ENCODE results near the gene DDB1. TPM values are rescaled to one million over a fixed set of nuclear protein-coding genes. Genes with fewer than 3 reads are reported as not detected.

Gene DDB1
- total RNA-seq, 1 experiment from 2014 or later: 284 TPM

DNA sequence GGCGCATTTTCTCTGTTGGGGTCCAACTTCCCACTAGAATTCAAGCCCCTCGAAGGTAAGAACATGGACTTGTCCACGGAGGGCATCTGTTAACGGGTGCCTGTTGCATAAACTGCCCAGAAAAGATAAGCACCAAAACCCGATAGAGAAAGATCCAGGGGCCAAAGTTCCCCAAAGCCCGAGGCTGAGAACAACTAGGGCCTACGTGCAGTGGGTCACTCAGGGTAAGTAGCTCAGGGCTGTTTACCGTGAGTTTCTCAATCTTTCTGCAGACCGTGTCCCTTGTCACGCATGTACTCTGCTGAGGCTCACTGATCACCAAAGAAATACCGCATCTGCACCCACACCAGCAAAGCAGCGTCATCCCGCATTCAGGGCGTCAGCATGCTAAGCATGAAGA, 67.5 kb downstream of the DDB1 start:
- TF ChIP-seq CTCF (IDR thresholded peaks at IDR 0.05; ENCODE audit: insufficient read depth in 1 of 2, low read depth in 1 of 2, low read length in 1 of 2, severe bottlenecking in 1 of 2, unreplicated experiment in 1 of 2): no peak
- POLR2A ChIA-PET: no interaction called here
- no TSS peak for BruUV-seq (replicated peaks)
- Mint-ChIP-seq H3K4me1 (ENCODE audit: low read depth, unreplicated experiment) (no peaks in the 10 kb centered on the region), H3K27me3 (ENCODE audit: insufficient read depth, unreplicated experiment) (no peaks in the 10 kb centered on the region), H3K36me3 (ENCODE audit: insufficient read depth, unreplicated experiment) (no peaks in the 10 kb centered on the region), H3K27ac (ENCODE audit: unreplicated experiment) (no peak overlapping the region), H3K4me3 (ENCODE audit: unreplicated experiment) (no peak overlapping the region), H3K9me3 (ENCODE audit: unreplicated experiment) (no peaks in the 10 kb centered on the region)
- peaks cover 5% of the 10 kb centered on the region for H3K4me1 ChIP-seq
- H3K9me3 ChIP-seq: no peaks in the 10 kb centered on the region
- no peak for DNase-seq
- H3K4me3 ChIP-seq (ENCODE audit: low read depth, low read length): no peak overlapping the region
- H3K27me3 ChIP-seq (replicated peaks; ENCODE audit: control insufficient read depth, insufficient read depth, low read length): no peaks in the 10 kb centered on the region
- intact Hi-C loops (cut with micrococcal nuclease; ENCODE audit: unreplicated experiment): no loop called here
- H3K36me3 ChIP-seq (ENCODE audit: control insufficient read depth, insufficient read depth, low read length): peaks cover 2% of the 10 kb centered on the region
- CTCF ChIA-PET: no interaction called here

DNA sequence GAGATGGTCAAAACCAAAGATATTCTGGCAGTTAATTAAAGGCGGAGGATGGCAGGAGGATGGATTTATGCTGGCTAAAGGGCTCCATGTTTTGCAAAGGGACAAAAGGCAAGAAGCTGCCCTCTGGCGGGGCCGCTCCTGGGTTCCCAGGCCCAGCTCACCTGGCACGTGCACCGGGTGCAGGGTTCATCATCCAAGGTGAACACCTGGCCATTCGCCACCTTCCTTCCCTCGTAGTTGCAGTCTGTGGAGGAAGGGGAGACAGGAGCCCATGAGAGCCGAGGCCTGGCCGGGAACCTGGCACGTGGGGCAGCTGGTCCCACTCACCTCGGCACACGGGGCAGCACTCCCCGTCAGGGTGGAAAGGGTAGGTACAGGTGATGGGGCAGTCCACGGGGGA, 68.1 kb downstream of the DDB1 start:
- Histone ChIP-seq H3K9me3 (no peaks in the 10 kb centered on the region), H3K4me1 (peaks cover 5% of the 10 kb centered on the region), H3K4me3 (ENCODE audit: low read depth, low read length) (no peak overlapping the region), H3K36me3 (ENCODE audit: control insufficient read depth, insufficient read depth, low read length) (peaks cover 3% of the 10 kb centered on the region), H3K27me3 (replicated peaks; ENCODE audit: control insufficient read depth, insufficient read depth, low read length) (no peaks in the 10 kb centered on the region)
- H3K36me3 Mint-ChIP-seq (ENCODE audit: insufficient read depth, unreplicated experiment): no peaks in the 10 kb centered on the region
- DNase-seq: no peak
- ChIA-PET CTCF (interaction anchor here (0.6 kb wide), 1 partner anchor 751 kb away, joined by 3 read pairs; no protein-coding TSS in a partner anchor), POLR2A (no interaction called here)
- no peak for TF ChIP-seq CTCF (IDR thresholded peaks at IDR 0.05; ENCODE audit: insufficient read depth in 1 of 2, low read depth in 1 of 2, low read length in 1 of 2, severe bottlenecking in 1 of 2, unreplicated experiment in 1 of 2)
- H3K27me3 Mint-ChIP-seq (ENCODE audit: insufficient read depth, unreplicated experiment): no peaks in the 10 kb centered on the region
- no peaks in the 10 kb centered on the region for H3K9me3 Mint-ChIP-seq (ENCODE audit: unreplicated experiment)
- no peak overlapping the region for H3K4me3 Mint-ChIP-seq (ENCODE audit: unreplicated experiment)
- intact Hi-C loops (cut with micrococcal nuclease; ENCODE audit: unreplicated experiment): no loop called here
- H3K4me1 Mint-ChIP-seq (ENCODE audit: low read depth, unreplicated experiment): no peaks in the 10 kb centered on the region
- no TSS peak for BruUV-seq (replicated peaks)
- H3K27ac Mint-ChIP-seq (ENCODE audit: unreplicated experiment): no peak overlapping the region

DNA sequence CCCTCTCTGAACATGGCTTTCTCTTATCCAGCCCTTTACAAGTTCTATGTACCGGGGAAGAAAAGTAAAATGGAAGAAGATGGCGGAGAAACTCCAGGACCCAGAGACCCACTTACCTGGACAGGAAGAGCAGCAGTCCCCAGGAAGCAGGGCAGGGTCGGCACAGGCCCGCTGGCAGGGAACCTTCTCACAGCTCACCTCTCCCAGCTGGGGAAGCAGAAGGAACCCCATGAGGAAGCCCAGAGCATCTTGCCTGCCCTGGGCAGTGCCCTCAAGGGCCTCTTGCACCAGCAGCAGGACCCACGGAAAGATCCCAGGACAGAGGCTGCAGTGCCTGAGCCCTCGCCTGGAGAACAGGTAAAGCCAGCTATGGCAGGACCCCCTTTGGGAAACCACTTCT, 68.5 kb downstream of the DDB1 start:
- intact Hi-C loops (cut with micrococcal nuclease; ENCODE audit: unreplicated experiment): no loop called here

More for the DNA sequence above, 68.5 kb downstream of the DDB1 start:
- Mint-ChIP-seq H3K27ac (ENCODE audit: unreplicated experiment) (no peak overlapping the region), H3K4me1 (ENCODE audit: low read depth, unreplicated experiment) (no peaks in the 10 kb centered on the region), H3K9me3 (ENCODE audit: unreplicated experiment) (no peaks in the 10 kb centered on the region), H3K4me3 (ENCODE audit: unreplicated experiment) (no peak overlapping the region), H3K36me3 (ENCODE audit: insufficient read depth, unreplicated experiment) (no peaks in the 10 kb centered on the region), H3K27me3 (ENCODE audit: insufficient read depth, unreplicated experiment) (no peaks in the 10 kb centered on the region)
- ChIA-PET POLR2A (interaction anchor here (0.6 kb wide), 1 partner anchor 45 kb away, joined by 3 read pairs; no protein-coding TSS in a partner anchor), CTCF (interaction anchor here (0.6 kb wide), 1 partner anchor 751 kb away, joined by 3 read pairs; no protein-coding TSS in a partner anchor)
- H3K4me1 ChIP-seq: peaks cover 5% of the 10 kb centered on the region
- H3K27me3 ChIP-seq (replicated peaks; ENCODE audit: control insufficient read depth, insufficient read depth, low read length): no peaks in the 10 kb centered on the region
- DNase-seq: no peak
- no TSS peak for BruUV-seq (replicated peaks)
- no peak for TF ChIP-seq CTCF (IDR thresholded peaks at IDR 0.05; ENCODE audit: insufficient read depth in 1 of 2, low read depth in 1 of 2, low read length in 1 of 2, severe bottlenecking in 1 of 2, unreplicated experiment in 1 of 2)
- H3K4me3 ChIP-seq (ENCODE audit: low read depth, low read length): no peak overlapping the region
- H3K9me3 ChIP-seq: no peaks in the 10 kb centered on the region
- peaks cover 3% of the 10 kb centered on the region for H3K36me3 ChIP-seq (ENCODE audit: control insufficient read depth, insufficient read depth, low read length)

Data from Caco-2 (cell line).